B cell (primary cell): Measurements from ENCODE around the gene STX8.

Source experiments
- EZH2 ChIP-seq: IDR thresholded peaks from 2 replicates; pipeline ENCODE4 v1.6.1; 2012; ENCODE audit warnings: borderline replicate concordance, low read depth, mild to moderate bottlenecking, moderate library complexity, low read length; ENCODE audit not compliant: insufficient read depth, poor library complexity, severe bottlenecking
- TF ChIP-seq, protein P1 (sequence below): fragments of 200-600 bp; IDR thresholded peaks from one replicate; pipeline ENCODE4 v1.8.0; 2022; ENCODE audit warnings: antibody characterized with exemption, mild to moderate bottlenecking

DNA sequence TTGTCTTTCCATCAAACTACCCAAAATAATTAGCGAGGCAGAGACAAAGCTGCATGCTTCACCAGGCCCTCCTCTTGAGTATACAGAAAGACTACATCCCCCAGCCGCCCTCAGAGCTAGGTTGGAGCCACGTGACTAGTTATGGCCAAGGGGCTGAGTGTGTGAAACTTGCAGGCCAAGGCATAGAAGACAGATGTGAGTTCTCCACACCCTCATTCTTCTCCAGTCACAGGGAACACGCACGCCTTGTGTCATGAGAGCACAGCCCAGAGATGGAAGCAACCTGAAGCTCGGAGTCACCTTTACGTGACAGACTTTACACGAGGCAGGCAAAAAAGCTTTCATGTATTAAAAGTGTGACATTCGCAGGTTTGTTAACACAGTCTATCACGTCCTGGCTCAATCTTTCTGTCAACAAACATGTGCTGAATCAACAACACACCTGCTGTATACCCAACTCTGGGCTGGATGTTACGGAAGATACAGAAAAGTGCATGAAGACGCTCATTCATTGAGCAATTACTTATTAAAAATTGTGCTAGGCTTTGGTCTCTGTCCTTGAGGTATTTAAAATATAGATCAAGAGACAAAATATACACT, 38.3 kb downstream of the STX8 start:
- TF ChIP-seq, protein P1, sequence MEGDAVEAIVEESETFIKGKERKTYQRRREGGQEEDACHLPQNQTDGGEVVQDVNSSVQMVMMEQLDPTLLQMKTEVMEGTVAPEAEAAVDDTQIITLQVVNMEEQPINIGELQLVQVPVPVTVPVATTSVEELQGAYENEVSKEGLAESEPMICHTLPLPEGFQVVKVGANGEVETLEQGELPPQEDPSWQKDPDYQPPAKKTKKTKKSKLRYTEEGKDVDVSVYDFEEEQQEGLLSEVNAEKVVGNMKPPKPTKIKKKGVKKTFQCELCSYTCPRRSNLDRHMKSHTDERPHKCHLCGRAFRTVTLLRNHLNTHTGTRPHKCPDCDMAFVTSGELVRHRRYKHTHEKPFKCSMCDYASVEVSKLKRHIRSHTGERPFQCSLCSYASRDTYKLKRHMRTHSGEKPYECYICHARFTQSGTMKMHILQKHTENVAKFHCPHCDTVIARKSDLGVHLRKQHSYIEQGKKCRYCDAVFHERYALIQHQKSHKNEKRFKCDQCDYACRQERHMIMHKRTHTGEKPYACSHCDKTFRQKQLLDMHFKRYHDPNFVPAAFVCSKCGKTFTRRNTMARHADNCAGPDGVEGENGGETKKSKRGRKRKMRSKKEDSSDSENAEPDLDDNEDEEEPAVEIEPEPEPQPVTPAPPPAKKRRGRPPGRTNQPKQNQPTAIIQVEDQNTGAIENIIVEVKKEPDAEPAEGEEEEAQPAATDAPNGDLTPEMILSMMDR: no peak
- no peak for TF ChIP-seq EZH2
